HFFc6 (cell line): Measurements from ENCODE around the gene SRSF4. TPM values are rescaled to one million over a fixed set of nuclear protein-coding genes. Genes with fewer than 3 reads are reported as not detected.

Experiments
- DNase-seq: peaks from one replicate; pipeline ENCODE4 v3.0.0-alpha.2; 2018
- H3K27ac Mint-ChIP-seq: 2 replicates; pipeline ENCODE4 v1.8.0; 2020; ENCODE audit warnings: mild to moderate bottlenecking, mixed read lengths
- H3K27me3 Mint-ChIP-seq: 2 replicates; pipeline ENCODE4 v1.8.0; 2021; ENCODE audit warnings: mild to moderate bottlenecking, moderate library complexity, mixed read lengths; ENCODE audit not compliant: insufficient read depth
- H3K36me3 Mint-ChIP-seq: 2 replicates; pipeline ENCODE4 v1.8.0; 2021; ENCODE audit warnings: low read depth, mixed read lengths
- H3K4me1 Mint-ChIP-seq: 2 replicates; pipeline ENCODE4 v1.8.0; 2020; ENCODE audit warnings: low read depth, mixed read lengths
- H3K4me3 Mint-ChIP-seq: 2 replicates; pipeline ENCODE4 v1.8.0; 2020; ENCODE audit warnings: mild to moderate bottlenecking, moderate library complexity, mixed read lengths
- H3K9me3 Mint-ChIP-seq: 2 replicates; pipeline ENCODE4 v1.8.0; 2020; ENCODE audit warnings: mild to moderate bottlenecking, mixed read lengths
- CTCF ChIP-seq: fragments of 200-600 bp; sonication (generic); IDR thresholded peaks from 2 replicates; pipeline ENCODE4 v1.5.0; 2021; ENCODE audit warnings: antibody characterized with exemption, mild to moderate bottlenecking
- total RNA-seq, 6 experiments: library from RNA; stranded (reverse); fragmentation: NEBNext Ultra II Directional; extraction: Animal tissue kit (Norgen Biotek cat#: 25700); gene quantifications; 2 replicates in 1 of 6; 3 replicates in 5 of 6; pipeline ENCODE4 v1.2.3, GENCODE V29; 2021

The SRSF4 gene
- total RNA-seq, 6 experiments from 2014 or later: 47.6 to 54.5 (median 51.5) TPM

GRCh38 chr1:29208442-29208841 lies 26.7 kb upstream of the SRSF4 start:
- H3K27me3 Mint-ChIP-seq: peaks cover 2% of the 10 kb centered on the region; the same call in 1 of the 2 replicates
- no peaks in the 10 kb centered on the region for H3K9me3 Mint-ChIP-seq
- H3K27ac Mint-ChIP-seq: no peak overlapping the region
- H3K36me3 Mint-ChIP-seq: peaks cover 15% of the 10 kb centered on the region
- DNase-seq: no peak
- peaks cover 27% of the 10 kb centered on the region for H3K4me1 Mint-ChIP-seq
- no peak for TF ChIP-seq CTCF
- H3K4me3 Mint-ChIP-seq: no peak overlapping the region

- no peaks in the 10 kb centered on the region for H3K27me3 Mint-ChIP-seq
- peak overlapping the region; percentile 94 for H3K27ac Mint-ChIP-seq
- peak overlapping the region; percentile 16 for H3K4me3 Mint-ChIP-seq
- peak; percentile 97 for DNase-seq
- TF ChIP-seq CTCF: peak; percentile 99
- peaks cover 16% of the 10 kb centered on the region; the same call in 1 of the 2 replicates for H3K36me3 Mint-ChIP-seq
- H3K4me1 Mint-ChIP-seq: peaks cover 37% of the 10 kb centered on the region
- H3K9me3 Mint-ChIP-seq: no peaks in the 10 kb centered on the region
These were observed 21.1 kb upstream of the SRSF4 start for GRCh38 chr1:29202584-29203340.

GRCh38 chr1:29202053-29202452 lies 20.4 kb upstream of the SRSF4 start:
- H3K27ac Mint-ChIP-seq: peak overlapping the region; percentile 94
- peaks cover 16% of the 10 kb centered on the region; the same call in 1 of the 2 replicates for H3K36me3 Mint-ChIP-seq
- TF ChIP-seq CTCF: no peak
- peaks cover 44% of the 10 kb centered on the region for H3K4me1 Mint-ChIP-seq
- no peak overlapping the region; the same call in 1 of the 2 replicates for H3K4me3 Mint-ChIP-seq
- DNase-seq: no peak
- H3K27me3 Mint-ChIP-seq: no peaks in the 10 kb centered on the region; the same call in 1 of the 2 replicates
- H3K9me3 Mint-ChIP-seq: no peaks in the 10 kb centered on the region

- H3K27me3 Mint-ChIP-seq: no peaks in the 10 kb centered on the region; the same call in 1 of the 2 replicates
- peaks cover 16% of the 10 kb centered on the region; the same call in 1 of the 2 replicates for H3K36me3 Mint-ChIP-seq
- H3K27ac Mint-ChIP-seq: peak overlapping the region; percentile 94
- no peaks in the 10 kb centered on the region for H3K9me3 Mint-ChIP-seq
- no peak for DNase-seq
- peaks cover 48% of the 10 kb centered on the region for H3K4me1 Mint-ChIP-seq
- H3K4me3 Mint-ChIP-seq: no peak overlapping the region
- TF ChIP-seq CTCF: no peak
These were observed 19.9 kb upstream of the SRSF4 start for GRCh38 chr1:29201595-29202051.

GRCh38 chr1:29200906-29201594 lies 19.4 kb upstream of the SRSF4 start:
- peak overlapping the region; percentile 66 for H3K27ac Mint-ChIP-seq
- no peak for TF ChIP-seq CTCF
- H3K27me3 Mint-ChIP-seq: no peaks in the 10 kb centered on the region; the same call in 1 of the 2 replicates
- no peak overlapping the region for H3K4me3 Mint-ChIP-seq
- H3K36me3 Mint-ChIP-seq: peaks cover 16% of the 10 kb centered on the region; the same call in 1 of the 2 replicates
- peak; percentile 34 for DNase-seq
- H3K4me1 Mint-ChIP-seq: peaks cover 48% of the 10 kb centered on the region
- H3K9me3 Mint-ChIP-seq: no peaks in the 10 kb centered on the region
